Urinary bladder (tissue), 4 donors: ENCODE results near the gene SLF1. TPM values are rescaled to one million over a fixed set of nuclear protein-coding genes. Genes with fewer than 3 reads are reported as not detected.
"Not testable (repeated sequence)": the region's sequence is repeated elsewhere in the genome, so short reads cannot be mapped to it uniquely, and the experiment has no call there.

ENCODE experiments used
- DNase-seq: peaks from one replicate; pipeline ENCODE4 v3.0.0-alpha.2; 2015; ENCODE audit errors: extremely low spot score
- H3K27ac ChIP-seq: one replicate; pipeline ENCODE4 v1.5.1; 2013; ENCODE audit warnings: low read depth, mild to moderate bottlenecking, moderate library complexity
- H3K36me3 ChIP-seq: one replicate; pipeline ENCODE4 v1.6.1; 2013; ENCODE audit warnings: mild to moderate bottlenecking, moderate library complexity; ENCODE audit not compliant: insufficient read depth
- H3K4me1 ChIP-seq: one replicate; pipeline ENCODE4 v1.6.1; 2013; ENCODE audit warnings: mild to moderate bottlenecking, moderate library complexity; ENCODE audit not compliant: insufficient read depth
- H3K4me3 ChIP-seq: one replicate; pipeline ENCODE4 v1.5.1; 2013; ENCODE audit warnings: low read depth, low read length
- WGBS: extraction: QIAGEN DNeasy Blood & Tissue Kit; methylation state at CpG from one replicate; pipeline ENCODE4 v1.1.7; 2013; 5-methylcytosine and 5-hydroxymethylcytosine counted together
- polyA plus RNA-seq: library from polyadenylated mRNA; stranded (reverse); fragments of 200-250 nt; gene quantifications from one replicate; pipeline ENCODE4 v1.2.3, GENCODE V29; 2013
- total RNA-seq: library from RNA; depleted of rRNA; stranded (reverse); fragments of >200 nt; gene quantifications from one replicate; pipeline ENCODE4 v1.2.3, GENCODE V29; 2014
- donor health status: healthy with polysubstance abuse.
- donor health status: healthy.

SLF1 gene
- total RNA-seq: 27.3 TPM
- polyA plus RNA-seq: 2.1 TPM

GRCh38 chr5:94618493-94619328, at the start of gene SLF1, which contains the start of gene KIAA0825:
SLF1 (plus strand) TSS chr5:94618669; CDS start chr5:94628811, 10,142 bp downstream.
KIAA0825 (minus strand) TSS chr5:94618604; CDS start chr5:94537126, 81,478 bp downstream.
- H3K36me3 ChIP-seq: no peaks in the 10 kb centered on the region
- under 1% methylated on average over 63 of the region's 63 CpGs for WGBS
- H3K4me3 ChIP-seq: peak within 1 kb of the TSS; percentile 59
- no peak within 1 kb of the TSS for H3K27ac ChIP-seq
- no peaks in the 10 kb centered on the region for H3K4me1 ChIP-seq
- DNase-seq: peak; percentile 84

- no peak for DNase-seq
- H3K4me1 ChIP-seq: no peaks in the 10 kb centered on the region
- H3K36me3 ChIP-seq: no peaks in the 10 kb centered on the region
- no peak overlapping the region for H3K27ac ChIP-seq
- H3K4me3 ChIP-seq: no peak overlapping the region
Observed at GRCh38 chr5:94571415-94571814, 47.1 kb upstream of the SLF1 start.

GRCh38 chr5:94573349-94573748, 45.1 kb upstream of the SLF1 start:
- H3K4me3 ChIP-seq, H3K4me1 ChIP-seq, H3K27ac ChIP-seq, DNase-seq, H3K36me3 ChIP-seq: not testable (repeated sequence)
- 85% methylated on average over 1 of the region's 1 CpG for WGBS

GRCh38 chr5:94575196-94575595, 43.3 kb upstream of the SLF1 start:
- H3K27ac ChIP-seq: no peak overlapping the region

GRCh38 chr5:94577466-94578245, 40.8 kb upstream of the SLF1 start:
- Histone ChIP-seq H3K36me3 (no peaks in the 10 kb centered on the region), H3K4me1 (no peaks in the 10 kb centered on the region), H3K4me3 (no peak overlapping the region), H3K27ac (no peak overlapping the region)
- DNase-seq: no peak

More at GRCh38 chr5:94575196-94575595, 43.3 kb upstream of the SLF1 start:
- no peak for DNase-seq
- Histone ChIP-seq H3K4me1 (no peaks in the 10 kb centered on the region), H3K4me3 (no peak overlapping the region), H3K36me3 (no peaks in the 10 kb centered on the region)
- WGBS: 71% methylated on average over 4 of the region's 4 CpGs

- Histone ChIP-seq H3K4me3 (no peak overlapping the region), H3K36me3 (no peaks in the 10 kb centered on the region), H3K27ac (no peak overlapping the region), H3K4me1 (no peaks in the 10 kb centered on the region)
- WGBS: 94% methylated on average over 7 of the region's 7 CpGs
- DNase-seq: no peak
Observed at GRCh38 chr5:94595281-94595840, 23.1 kb upstream of the SLF1 start.

- H3K36me3 ChIP-seq: no peaks in the 10 kb centered on the region
- H3K4me3 ChIP-seq: no peak overlapping the region
- no peak overlapping the region for H3K27ac ChIP-seq
- DNase-seq: no peak
- 79% methylated on average over 2 of the region's 2 CpGs for WGBS
- no peaks in the 10 kb centered on the region for H3K4me1 ChIP-seq
Observed at GRCh38 chr5:94613583-94613982, 4.9 kb upstream of the SLF1 start.

GRCh38 chr5:94614156-94614805, 4.2 kb upstream of the SLF1 start:
- no peak overlapping the region for H3K27ac ChIP-seq
- 88% methylated on average over 2 of the region's 2 CpGs for WGBS
- DNase-seq: no peak
- no peaks in the 10 kb centered on the region for H3K36me3 ChIP-seq
- no peaks in the 10 kb centered on the region for H3K4me1 ChIP-seq
- H3K4me3 ChIP-seq: no peak overlapping the region

GRCh38 chr5:94615862-94616261, 2.6 kb upstream of the SLF1 start:
- no peak overlapping the region for H3K27ac ChIP-seq
- no peaks in the 10 kb centered on the region for H3K36me3 ChIP-seq
- DNase-seq: no peak
- H3K4me1 ChIP-seq: no peaks in the 10 kb centered on the region
- H3K4me3 ChIP-seq: no peak overlapping the region
- WGBS: 96% methylated on average over 3 of the region's 3 CpGs

GRCh38 chr5:94618029-94618492, 408 bp upstream of the SLF1 start:
- DNase-seq: peak; percentile 7
- H3K27ac ChIP-seq: no peak overlapping the region
- H3K4me1 ChIP-seq: no peaks in the 10 kb centered on the region
- no peaks in the 10 kb centered on the region for H3K36me3 ChIP-seq
- under 1% methylated on average over 23 of the region's 23 CpGs for WGBS
- peak overlapping the region; percentile 59 for H3K4me3 ChIP-seq

- no peaks in the 10 kb centered on the region for H3K4me1 ChIP-seq
- WGBS: 94% methylated on average over 5 of the region's 5 CpGs
- H3K36me3 ChIP-seq: no peaks in the 10 kb centered on the region
- no peak for DNase-seq
- H3K27ac ChIP-seq: no peak overlapping the region
- no peak overlapping the region for H3K4me3 ChIP-seq
Observed at GRCh38 chr5:94620256-94620655, 1.8 kb downstream of the SLF1 start.

- DNase-seq: no peak
- H3K27ac ChIP-seq: no peak overlapping the region
- no peak overlapping the region for H3K4me3 ChIP-seq
- no peaks in the 10 kb centered on the region for H3K36me3 ChIP-seq
- H3K4me1 ChIP-seq: no peaks in the 10 kb centered on the region
- 59% methylated on average over 5 of the region's 5 CpGs for WGBS
Observed at GRCh38 chr5:94621763-94622162, 3.3 kb downstream of the SLF1 start.

- H3K4me3 ChIP-seq: no peak overlapping the region
- DNase-seq: no peak
- H3K4me1 ChIP-seq: no peaks in the 10 kb centered on the region
- no peak overlapping the region for H3K27ac ChIP-seq
- no peaks in the 10 kb centered on the region for H3K36me3 ChIP-seq
Observed at GRCh38 chr5:94623011-94623410, 4.5 kb downstream of the SLF1 start.
